HepG2 (cell line): ENCODE data around the gene INTU. TPM values are rescaled to one million over a fixed set of nuclear protein-coding genes. Genes with fewer than 3 reads are reported as not detected.

ENCODE experiments used
- AFF4 ChIP-seq: sonication (generic); formaldehyde crosslinking; IDR thresholded peaks from 2 replicates; pipeline ENCODE4 v1.4.0; 2020; ENCODE audit warnings: missing genetic modification reagents
- ARID5B ChIP-seq: IDR thresholded peaks from 2 replicates; pipeline ENCODE4 v1.4.0; 2020; ENCODE audit warnings: mild to moderate bottlenecking, missing genetic modification reagents
- FLYWCH1 ChIP-seq: sonication (generic); formaldehyde crosslinking; IDR thresholded peaks from 2 replicates; pipeline ENCODE4 v1.8.1; 2023; ENCODE audit warnings: mild to moderate bottlenecking, missing genetic modification reagents
- HDAC6 ChIP-seq: fragments of 200-600 bp; sonication (generic); IDR thresholded peaks from 2 replicates; pipeline ENCODE4 v1.7.0; 2017; ENCODE audit warnings: mild to moderate bottlenecking, antibody characterized with exemption, low read length, low read depth
- KLF12 ChIP-seq: sonication (generic); formaldehyde crosslinking; IDR thresholded peaks from 2 replicates; pipeline ENCODE4 v1.4.0; 2020; ENCODE audit warnings: missing genetic modification reagents, borderline replicate concordance
- KMT2A ChIP-seq: sonication (generic); formaldehyde crosslinking; IDR thresholded peaks from 2 replicates; pipeline ENCODE4 v1.4.0; 2020; ENCODE audit warnings: missing genetic modification reagents
- MBNL3 ChIP-seq: fragments of 250-450 bp; sonication (Bioruptor Pico); conservative IDR thresholded peaks from 2 replicates; pipeline ENCODE4 v1.8.0; 2022; ENCODE audit warnings: mild to moderate bottlenecking, inconsistent platforms
- MIER2 ChIP-seq: IDR thresholded peaks from 2 replicates; pipeline ENCODE4 v1.6.1; 2016; ENCODE audit warnings: missing biosample characterization, missing genetic modification reagents
- NFRKB ChIP-seq: fragments of 450-650 bp; IDR thresholded peaks from 2 replicates; pipeline ENCODE4 v1.6.1; 2017
- NONO ChIP-seq, 2 experiments: fragments of 450-650 bp in 1 of 2; sonication (generic) in 1 of 2; formaldehyde crosslinking in 1 of 2; IDR thresholded peaks in 1 of 2; conservative IDR thresholded peaks in 1 of 2; 2 replicates each; pipeline versions ENCODE4 v1.6.1 to v1.8.0; 2017 to 2022; ENCODE audit warnings: mild to moderate bottlenecking in 1 of 2, missing genetic modification reagents in 1 of 2, moderate library complexity in 1 of 2
- TBL1XR1 ChIP-seq: fragments of 150-350 bp; IDR thresholded peaks from 2 replicates; pipeline ENCODE4 v1.6.1; 2014; ENCODE audit warnings: borderline replicate concordance, low read length; ENCODE audit not compliant: partially characterized antibody
- ZEB1 ChIP-seq: IDR thresholded peaks from 2 replicates; pipeline ENCODE4 v1.6.1; 2012; ENCODE audit warnings: mild to moderate bottlenecking, low read depth, inconsistent platforms; ENCODE audit not compliant: insufficient replicate concordance
- ZNF510 ChIP-seq: sonication (generic); formaldehyde crosslinking; IDR thresholded peaks from 2 replicates; pipeline ENCODE4 v1.4.0; 2020; ENCODE audit warnings: low read depth, mild to moderate bottlenecking, missing genetic modification reagents
- ZNF670 ChIP-seq: sonication (generic); formaldehyde crosslinking; IDR thresholded peaks from 2 replicates; pipeline ENCODE4 v1.8.0; 2022; ENCODE audit warnings: mild to moderate bottlenecking, missing genetic modification reagents, borderline replicate concordance
- ZNF691 ChIP-seq: sonication (generic); formaldehyde crosslinking; IDR thresholded peaks from 2 replicates; pipeline ENCODE4 v1.4.0; 2020; ENCODE audit warnings: missing genetic modification reagents, low read depth, mild to moderate bottlenecking, borderline replicate concordance
- ZNF747 ChIP-seq: sonication (generic); formaldehyde crosslinking; IDR thresholded peaks from 2 replicates; pipeline ENCODE4 v1.8.1; 2023; ENCODE audit warnings: missing genetic modification reagents, mild to moderate bottlenecking, borderline replicate concordance
- ZNF800 ChIP-seq: sonication (generic); formaldehyde crosslinking; IDR thresholded peaks from 2 replicates; pipeline ENCODE4 v1.4.0; 2020; ENCODE audit warnings: missing genetic modification reagents
- ZNF879 ChIP-seq: sonication (generic); formaldehyde crosslinking; IDR thresholded peaks from 2 replicates; pipeline ENCODE4 v1.8.1; 2023; ENCODE audit warnings: missing genetic modification reagents
- polyA plus RNA-seq, 8 experiments: library from polyadenylated mRNA; depleted of rRNA in 3 of 8; stranded (reverse) in 7 of 8; unstranded in 1 of 8; fragments of >200 nt; fragmentation: Illumina TruSeq in 4 of 8; extraction: Trizol in 4 of 8; gene quantifications; 2 replicates each; pipeline versions ENCODE4 v1.2.1 to v1.2.3, GENCODE V29; 2011 to 2016; ENCODE audit warnings: low read depth in 4 of 8, missing spikeins in 1 of 8, mixed read lengths in 1 of 8; ENCODE audit not compliant: insufficient read depth in 1 of 8
- total RNA-seq, 5 experiments: library from RNA; depleted of rRNA; stranded (reverse); fragments of >200 nt; fragmentation: Illumina TruSeq; extraction: Trizol; gene quantifications; 2 replicates each; pipeline ENCODE4 v1.2.3, GENCODE V29; 2016; ENCODE audit warnings: low read depth in 1 of 5

INTU gene
- total and polyA plus RNA-seq, 2 of the 13 experiments (the other 11 are each of a cell fraction or from before 2014, with no cell fraction given) = 5.3 to 6.2 TPM

- TF ChIP-seq AFF4 (CRISPR knock-in tag) = no peak
- no peak for TF ChIP-seq ZNF510 (CRISPR knock-in tag)
- no peak for TF ChIP-seq ZNF691 (CRISPR knock-in tag)
- no peak for TF ChIP-seq NFRKB
- TF ChIP-seq NONO (IDR thresholded peaks at IDR 0.05) = no peak
- no peak for TF ChIP-seq NONO (CRISPR knock-in tag; conservative IDR thresholded peaks at IDR 0.05)
- TF ChIP-seq TBL1XR1 = no peak
- no peak for TF ChIP-seq KLF12 (CRISPR knock-in tag)
- no peak for TF ChIP-seq FLYWCH1 (CRISPR knock-in tag)
- TF ChIP-seq ZEB1 = no peak
- no peak for TF ChIP-seq HDAC6
- TF ChIP-seq ZNF670 (CRISPR knock-in tag) = no peak
- no peak for TF ChIP-seq MIER2 (CRISPR knock-in tag)
- TF ChIP-seq MBNL3 (CRISPR knock-in tag) = no peak
- peak; percentile 66 for TF ChIP-seq ZNF800 (CRISPR knock-in tag)
- TF ChIP-seq ZNF879 (CRISPR knock-in tag) = no peak
- TF ChIP-seq ARID5B (CRISPR knock-in tag) = no peak
- peak; percentile 36; the same call in 1 of the 2 replicates for TF ChIP-seq KMT2A (CRISPR knock-in tag)
- TF ChIP-seq ZNF747 (CRISPR knock-in tag) = no peak
Observed at GRCh38 chr4:127622921-127623796, 9.6 kb upstream of the INTU start (continued).
